ENCODE data around the gene SLC25A44.

- no peak for TF ChIP-seq CTCF (IDR thresholded peaks at IDR 0.05; ENCODE audit: insufficient read depth, low read depth, low read length)
- no peak for TF ChIP-seq EZH2 (IDR thresholded peaks at IDR 0.05; ENCODE audit: insufficient read depth, low read length)
Measured at GRCh38 chr1:156220226-156220625, 26.3 kb downstream of the SLC25A44 start.

Measured in astrocyte (in vitro differentiated cells and primary cell).